Sigmoid colon (tissue), 4 donors: ENCODE data around the gene ZNF324B.

Experiments used
- CTCF ChIP-seq, 4 experiments: fragments of 450-650 bp in 3 of 4; fragments of 200-600 bp in 1 of 4; IDR thresholded peaks; one replicate each; pipeline ENCODE4 v1.5.1; 2016 to 2019; ENCODE audit warnings: antibody characterized with exemption in 4 of 4, mild to moderate bottlenecking in 3 of 4, moderate library complexity in 2 of 4
- EP300 ChIP-seq, 4 donors: sonication (generic); formaldehyde crosslinking; IDR thresholded peaks; one replicate each; pipeline ENCODE4 v1.6.1; 2017; ENCODE audit warnings: antibody characterized with exemption in 4 of 4
- POLR2AphosphoS5 ChIP-seq, 4 donors: sonication (generic); formaldehyde crosslinking; IDR thresholded peaks; one replicate each; pipeline ENCODE4 v1.6.1; 2017; ENCODE audit warnings: antibody characterized with exemption in 4 of 4

GRCh38 chr19:58482372-58482771 is 30.9 kb downstream of the ZNF324B start:
- TF ChIP-seq CTCF (IDR thresholded peaks at IDR 0.05): no peak
- TF ChIP-seq POLR2AphosphoS5 (IDR thresholded peaks at IDR 0.05): no peak
- no peak for TF ChIP-seq EP300 (IDR thresholded peaks at IDR 0.05)
